Caki2 (cell line): ENCODE results near the gene DNAH9. TPM values are rescaled to one million over a fixed set of nuclear protein-coding genes. Genes with fewer than 3 reads are reported as not detected.

ENCODE experiments used
- DNase-seq: peaks from one replicate; pipeline ENCODE4 v3.0.0-alpha.2; 2015; ENCODE audit warnings: low read depth
- in situ Hi-C: cut with HindIII; loops from 2 replicates; pipeline ENCODE4 v1.10.0; 2016; ENCODE audit warnings: low sequenced_read_pairs, low pct_unique_long_range_greater_than_20kb, mixed read lengths
- total RNA-seq: library from RNA; depleted of rRNA; stranded (reverse); fragments of >200 nt; shearing (Covaris generic); gene quantifications from 2 replicates; pipeline ENCODE4 v1.2.3, GENCODE V29; 2014; ENCODE audit warnings: low replicate concordance

DNAH9 gene
- total RNA-seq, 1 experiment from 2014 or later: 1.5 TPM

GRCh38 chr17:11719856-11720255 lies 121.6 kb downstream of the DNAH9 start:
- in situ Hi-C loops: no loop called here

GRCh38 chr17:11720816-11721215 lies 122.5 kb downstream of the DNAH9 start:
- in situ Hi-C loops: no loop called here
- DNase-seq: no peak

More at GRCh38 chr17:11719856-11720255, 121.6 kb downstream of the DNAH9 start:
- DNase-seq: no peak

DNA sequence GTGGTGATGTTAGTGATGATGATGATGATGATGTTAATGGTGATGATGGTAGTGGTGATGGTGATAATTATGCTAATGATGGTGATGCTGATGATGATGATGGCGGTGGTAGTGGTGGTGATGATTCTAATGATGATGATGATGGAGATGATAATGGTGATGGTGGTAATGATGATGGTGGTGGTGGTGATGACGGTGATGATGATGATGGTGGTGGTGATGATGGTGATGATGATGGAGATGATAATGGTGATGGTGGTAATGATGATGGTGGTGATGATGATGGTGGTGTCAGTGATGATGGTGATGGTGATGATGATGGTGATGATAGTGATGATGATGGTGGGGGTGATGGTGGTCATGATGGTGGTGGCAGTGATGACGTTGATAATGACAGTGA lies 132.5 kb downstream of the DNAH9 start:
- in situ Hi-C loops: no loop called here
- DNase-seq: no peak

DNA sequence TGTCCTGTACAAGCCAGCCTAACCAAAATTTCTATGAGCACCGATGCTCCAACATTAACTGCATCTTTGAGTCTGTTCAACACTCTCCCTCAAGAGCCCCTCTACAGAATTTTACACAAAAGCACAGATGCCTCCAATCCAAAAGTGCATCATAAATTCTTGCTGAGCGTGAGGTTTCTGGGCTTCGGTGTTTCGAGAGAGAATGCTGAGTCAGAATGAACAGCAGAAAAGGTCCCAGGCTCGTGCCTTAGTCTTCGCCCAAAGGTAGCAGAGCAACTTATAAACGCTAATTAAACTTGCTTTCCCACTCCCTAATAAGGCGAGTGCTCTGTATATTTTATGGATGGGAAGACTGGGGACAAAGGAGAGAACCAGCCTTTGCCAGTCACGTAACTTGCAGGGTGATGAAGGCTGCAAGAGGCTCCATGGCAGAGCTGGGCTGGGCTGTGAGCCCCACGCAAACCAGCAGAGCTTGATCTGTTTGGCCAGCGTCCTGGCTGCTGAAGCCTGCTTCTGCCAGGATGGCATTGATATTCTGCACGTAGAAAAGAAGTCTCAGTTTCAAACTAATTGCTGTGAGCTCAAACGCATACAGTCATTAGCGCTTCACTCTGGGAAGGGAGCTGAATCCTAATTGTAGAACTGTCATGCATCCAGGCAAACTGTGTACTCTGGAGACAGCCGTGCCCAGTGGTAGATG lies 138.5 kb downstream of the DNAH9 start:
- no peak for DNase-seq
- in situ Hi-C loops: no loop called here

DNA sequence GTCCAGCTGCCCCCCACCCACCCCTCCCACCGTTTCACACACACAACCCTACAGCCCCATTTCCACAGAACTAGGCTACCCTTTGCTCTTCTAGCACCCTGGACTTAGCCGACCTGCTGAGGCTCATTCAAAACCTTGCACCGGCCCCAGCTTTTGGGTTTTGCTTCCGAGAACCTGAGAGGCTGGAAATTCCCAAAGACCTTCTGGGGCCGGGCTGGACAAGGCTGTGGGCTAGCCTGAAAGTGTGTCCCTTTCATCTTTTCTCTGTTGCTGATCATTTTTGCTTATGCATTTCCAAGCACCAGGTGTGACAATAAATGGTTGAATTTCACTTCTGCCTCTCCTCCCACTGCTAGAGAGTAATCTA lies 139.0 kb downstream of the DNAH9 start:
- in situ Hi-C loops: no loop called here
- DNase-seq: no peak

GRCh38 chr17:11738151-11738550 lies 139.9 kb downstream of the DNAH9 start:
- in situ Hi-C loops: no loop called here
- DNase-seq: no peak

DNA sequence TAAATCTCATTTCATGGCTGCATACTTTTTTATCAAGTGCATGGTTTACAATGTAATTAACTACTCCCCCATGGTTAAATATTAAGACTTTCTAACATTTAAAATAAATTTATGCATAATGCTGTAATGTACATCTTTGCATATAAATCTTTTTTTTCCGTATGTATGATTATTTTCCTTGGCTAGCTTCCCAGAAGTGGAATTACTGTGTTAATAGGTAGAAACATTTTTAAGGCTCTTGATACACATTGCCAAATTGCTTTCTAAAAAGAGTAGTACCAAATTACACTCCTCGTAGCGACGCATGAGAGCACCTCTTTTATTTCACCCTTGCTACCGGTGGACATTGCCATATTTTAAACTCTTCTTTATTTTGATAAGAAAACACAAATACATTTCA lies 141.1 kb downstream of the DNAH9 start:
- DNase-seq: no peak
- in situ Hi-C loops: no loop called here

DNA sequence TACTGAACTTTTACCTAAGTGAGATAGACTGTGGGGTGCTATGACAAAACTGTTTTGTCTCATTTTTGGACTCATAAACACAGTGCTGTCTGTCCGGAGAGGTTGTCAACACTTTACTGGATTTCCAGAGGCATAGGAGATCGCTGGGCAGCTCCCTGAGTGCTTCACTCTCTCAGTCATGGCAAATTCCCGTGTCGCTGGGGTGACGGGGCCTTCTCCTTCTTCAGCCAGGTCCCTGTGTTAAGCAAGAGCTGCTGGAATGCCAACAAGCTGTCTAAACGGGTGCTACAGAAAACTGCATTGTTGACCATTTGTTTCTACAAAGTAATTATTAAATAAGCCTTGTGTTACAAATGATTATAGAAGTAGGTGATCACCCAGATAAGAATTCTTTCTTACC lies 141.6 kb downstream of the DNAH9 start:
- in situ Hi-C loops: no loop called here
- DNase-seq: no peak

DNA sequence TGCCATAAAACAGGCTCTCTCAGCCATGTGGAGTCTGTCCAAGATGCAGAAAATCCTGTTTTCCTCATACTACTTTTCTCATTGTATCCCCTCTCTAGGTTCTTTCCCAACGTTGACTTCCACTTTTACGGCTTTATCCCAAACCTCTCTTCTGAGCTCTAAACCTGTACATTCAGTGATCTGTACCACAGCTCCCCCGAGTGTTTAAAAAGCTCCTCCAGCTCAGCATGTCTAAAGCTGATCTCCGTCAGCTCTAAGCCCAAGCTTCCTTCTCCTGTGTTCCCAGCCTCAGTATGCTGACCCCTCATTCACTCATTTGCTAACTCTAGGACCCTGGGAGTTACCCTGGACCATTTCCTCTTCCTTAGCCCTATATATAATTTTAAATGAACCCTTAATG lies 144.6 kb downstream of the DNAH9 start:
- no peak for DNase-seq
- in situ Hi-C loops: no loop called here

DNA sequence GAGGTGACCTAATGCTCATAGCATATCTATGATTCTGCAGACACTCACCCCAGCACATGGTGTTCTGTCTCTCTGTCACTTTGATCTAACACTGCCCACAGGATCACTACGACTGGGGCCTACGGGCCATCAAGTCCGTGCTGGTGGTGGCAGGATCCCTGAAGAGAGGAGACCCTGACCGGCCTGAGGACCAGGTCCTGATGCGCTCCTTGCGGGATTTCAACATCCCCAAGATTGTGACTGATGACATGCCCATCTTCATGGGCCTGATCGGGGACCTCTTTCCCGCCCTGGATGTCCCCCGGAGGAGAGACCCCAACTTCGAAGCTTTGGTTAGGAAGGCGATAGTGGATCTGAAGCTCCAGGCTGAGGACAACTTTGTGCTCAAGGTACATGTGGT lies 146.4 kb downstream of the DNAH9 start:
- in situ Hi-C loops: no loop called here
- DNase-seq: no peak

- no peak for DNase-seq
- in situ Hi-C loops: no loop called here
Measured at GRCh38 chr17:11747441-11747840, 149.2 kb downstream of the DNAH9 start.

- no peak for DNase-seq
- in situ Hi-C loops: no loop called here
Measured at GRCh38 chr17:11757815-11758214, 159.5 kb downstream of the DNAH9 start.

GRCh38 chr17:11768106-11768505 lies 169.8 kb downstream of the DNAH9 start:
- no peak for DNase-seq
- in situ Hi-C loops: no loop called here

DNA sequence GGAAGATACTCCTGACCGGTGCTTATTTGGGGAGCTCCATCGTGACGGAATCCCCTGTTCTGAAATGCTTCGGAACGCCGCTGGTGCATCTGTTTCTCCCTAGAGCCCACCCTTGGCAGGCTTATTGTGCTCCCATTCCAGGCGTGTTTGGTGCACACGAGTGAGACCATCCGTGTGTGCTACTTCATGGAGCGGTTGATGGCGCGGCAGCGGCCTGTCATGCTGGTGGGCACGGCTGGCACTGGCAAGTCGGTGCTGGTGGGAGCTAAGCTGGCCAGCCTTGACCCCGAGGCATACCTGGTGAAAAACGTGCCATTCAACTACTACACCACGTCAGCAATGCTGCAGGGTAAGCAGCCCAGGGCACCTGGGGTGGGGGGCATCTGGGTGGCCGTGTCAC lies 170.7 kb downstream of the DNAH9 start:
- DNase-seq: no peak
- in situ Hi-C loops: no loop called here

- in situ Hi-C loops: no loop called here
- no peak for DNase-seq
Measured at GRCh38 chr17:11772031-11772430, 173.8 kb downstream of the DNAH9 start.

GRCh38 chr17:11779892-11780291 lies 181.6 kb downstream of the DNAH9 start:
- in situ Hi-C loops: no loop called here
- no peak for DNase-seq

GRCh38 chr17:11780621-11781020 lies 182.4 kb downstream of the DNAH9 start:
- DNase-seq: no peak
- in situ Hi-C loops: no loop called here

- no peak for DNase-seq
Measured at GRCh38 chr17:11786711-11787438, 188.6 kb downstream of the DNAH9 start.

DNA sequence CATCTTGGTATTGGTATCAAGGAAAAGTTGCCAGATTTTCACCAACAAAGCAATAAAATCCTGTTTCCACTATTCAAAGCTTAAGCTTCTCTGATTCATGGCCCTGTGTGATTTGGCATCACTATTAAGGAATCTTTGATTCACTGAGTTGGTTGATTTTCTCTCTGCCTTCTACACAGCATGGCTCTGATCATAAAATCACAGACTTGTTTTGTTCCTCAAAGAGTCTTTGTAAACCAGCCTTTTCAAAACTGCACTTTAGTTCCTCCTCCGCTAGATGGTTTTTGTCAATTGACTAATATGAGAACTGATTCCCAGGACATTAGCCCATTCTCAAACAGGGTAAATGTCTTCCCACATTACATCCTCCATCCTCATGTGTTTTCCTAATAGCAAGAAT lies 197.6 kb downstream of the DNAH9 start:
- in situ Hi-C loops: no loop called here
- DNase-seq: no peak

More at GRCh38 chr17:11786711-11787438, 188.6 kb downstream of the DNAH9 start:
- in situ Hi-C loops: no loop called here

GRCh38 chr17:11797803-11798202 lies 199.5 kb downstream of the DNAH9 start:
- in situ Hi-C loops: no loop called here
- DNase-seq: no peak
